ENCODE results near the gene NUP85.
A peak's percentile ranks its signal among the peaks of the same experiment; 100 is the strongest.
"Not testable (repeated sequence)": the region's sequence is repeated elsewhere in the genome, so short reads cannot be mapped to it uniquely, and the experiment has no call there.

Gene NUP85

DNA sequence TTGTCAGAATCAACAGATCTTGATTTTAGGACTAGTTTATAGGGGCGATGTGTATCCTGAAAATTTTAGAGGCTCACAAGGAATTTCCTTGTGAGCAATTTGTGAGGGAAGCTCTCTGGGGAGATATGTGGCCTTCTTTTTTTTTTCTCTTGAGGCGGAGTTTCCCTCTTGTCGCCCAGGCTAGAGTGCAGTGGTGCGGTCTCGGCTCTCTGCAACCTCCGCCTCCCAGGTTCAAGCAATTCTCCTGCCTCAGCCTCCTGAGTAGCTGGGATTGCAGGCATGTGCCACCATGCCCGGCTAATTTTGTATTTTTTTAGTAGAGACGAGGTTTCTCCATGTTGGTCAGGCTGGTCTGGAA lies 1.6 kb downstream of the NUP85 start:
- not testable (repeated sequence) for DNase-seq

DNA sequence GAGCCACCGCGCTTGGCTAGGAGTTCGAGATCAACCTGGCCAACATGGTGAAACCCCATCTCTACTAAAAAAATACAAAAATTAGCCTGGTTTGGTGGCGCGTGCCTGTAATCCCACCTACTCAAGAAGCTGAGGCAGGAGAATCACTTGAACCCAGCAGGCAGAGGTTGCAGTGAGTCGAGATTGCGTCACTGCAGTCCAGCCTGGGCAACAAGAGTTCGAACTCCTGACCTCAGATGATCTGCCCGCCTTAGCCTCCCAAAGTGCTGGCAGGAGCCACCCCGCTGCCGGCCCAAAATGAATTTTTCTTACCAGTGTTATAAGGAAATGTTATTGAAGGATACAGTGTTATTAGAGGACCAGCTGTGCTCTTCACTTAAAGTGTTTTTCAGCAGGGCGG lies 2.3 kb downstream of the NUP85 start:
- no peak for DNase-seq

DNA sequence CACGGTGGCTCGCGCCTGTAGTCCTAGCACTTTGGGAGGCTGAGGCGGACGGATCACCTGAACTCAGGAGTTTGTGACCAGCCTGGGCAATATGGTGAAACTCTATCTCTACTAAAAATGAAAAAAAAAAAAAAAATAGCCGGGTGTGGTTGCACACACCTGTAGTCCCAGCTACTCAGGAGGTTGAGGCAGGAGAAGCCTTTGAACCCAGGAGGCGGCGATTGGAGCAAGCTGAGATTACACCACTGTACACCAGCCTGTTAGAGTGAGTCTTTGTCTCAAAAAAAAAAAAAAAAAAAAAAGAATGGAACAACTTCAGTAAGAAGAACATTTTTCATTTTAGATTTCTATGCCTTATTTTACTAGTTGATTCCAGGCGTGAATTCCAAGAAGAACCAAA lies 2.7 kb downstream of the NUP85 start:
- no peak for DNase-seq

DNA sequence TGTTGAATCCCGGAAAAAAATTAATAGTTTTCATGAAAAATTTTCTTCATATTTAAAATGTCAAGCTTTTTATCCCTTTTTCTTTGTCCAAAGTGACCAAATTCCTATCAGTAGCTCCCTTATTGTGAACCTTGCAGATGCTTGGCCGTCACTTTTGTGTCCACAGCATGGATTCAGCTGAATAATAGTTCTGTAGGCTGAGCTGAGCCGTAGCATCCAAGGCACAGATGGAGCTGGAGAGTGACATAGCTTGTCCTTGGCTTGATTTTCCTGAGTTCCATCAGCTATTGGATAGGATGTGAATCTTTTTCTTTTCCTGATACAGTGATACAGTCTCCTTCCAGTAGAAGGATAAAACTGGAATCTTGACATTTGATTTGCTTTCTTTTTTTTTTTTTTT lies 3.6 kb downstream of the NUP85 start:
- DNase-seq, result no peak

DNA sequence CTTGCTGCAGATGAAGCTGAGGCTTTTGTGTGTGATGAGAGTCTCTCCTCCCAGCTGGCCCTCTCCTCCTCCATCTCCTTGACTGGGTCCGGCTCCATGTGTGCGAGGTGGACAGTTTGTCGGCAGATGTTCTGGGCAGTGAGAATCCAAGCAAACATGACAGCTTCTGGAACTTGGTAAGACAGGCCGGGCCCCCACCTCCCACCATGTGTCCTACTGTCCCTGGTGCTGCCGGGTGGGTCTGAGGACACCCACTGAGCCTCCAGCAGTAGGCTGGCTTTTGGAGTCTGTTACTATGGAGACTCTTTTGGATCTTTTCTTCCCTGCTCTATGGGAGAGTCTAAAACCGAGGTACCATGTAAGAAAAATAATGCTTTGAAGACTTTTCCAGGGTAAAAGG lies 12.7 kb downstream of the NUP85 start:
- DNase-seq, result no peak

DNA sequence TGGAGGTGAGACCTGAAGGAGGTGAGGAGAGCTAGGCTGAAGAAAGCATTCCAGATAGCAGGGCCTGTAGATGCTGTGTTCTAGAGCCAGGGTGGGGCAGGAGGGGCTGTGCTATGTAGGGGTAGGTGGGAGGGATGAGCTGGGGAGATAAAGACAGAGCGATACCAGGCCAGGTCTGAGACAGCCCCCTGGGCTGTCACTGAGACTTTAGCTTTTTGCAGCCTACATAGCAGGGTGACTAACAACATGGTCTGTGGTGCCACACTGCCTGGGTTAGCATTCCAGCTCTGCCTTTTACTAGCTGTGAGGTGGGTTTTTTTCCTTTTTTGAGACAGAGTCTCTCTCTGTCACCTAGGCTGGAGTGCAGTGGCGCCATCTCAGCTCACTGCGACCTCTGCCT lies 14.3 kb downstream of the NUP85 start:
- no peak for DNase-seq

DNA sequence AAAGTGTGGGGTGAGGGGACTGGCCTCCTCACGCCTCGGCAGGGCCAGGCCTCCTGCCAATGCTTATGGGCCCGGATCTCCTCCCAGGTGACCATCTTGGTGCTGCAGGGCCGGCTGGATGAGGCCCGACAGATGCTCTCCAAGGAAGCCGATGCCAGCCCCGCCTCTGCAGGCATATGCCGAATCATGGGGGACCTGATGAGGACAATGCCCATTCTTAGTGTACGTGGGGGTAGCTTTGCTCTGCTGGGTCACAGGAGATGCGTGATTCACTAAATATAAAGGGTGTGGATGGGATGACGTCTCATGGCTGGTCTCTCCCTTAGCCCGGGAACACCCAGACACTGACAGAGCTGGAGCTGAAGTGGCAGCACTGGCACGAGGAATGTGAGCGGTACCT lies 19.5 kb downstream of the NUP85 start:
- no peak for DNase-seq

DNA sequence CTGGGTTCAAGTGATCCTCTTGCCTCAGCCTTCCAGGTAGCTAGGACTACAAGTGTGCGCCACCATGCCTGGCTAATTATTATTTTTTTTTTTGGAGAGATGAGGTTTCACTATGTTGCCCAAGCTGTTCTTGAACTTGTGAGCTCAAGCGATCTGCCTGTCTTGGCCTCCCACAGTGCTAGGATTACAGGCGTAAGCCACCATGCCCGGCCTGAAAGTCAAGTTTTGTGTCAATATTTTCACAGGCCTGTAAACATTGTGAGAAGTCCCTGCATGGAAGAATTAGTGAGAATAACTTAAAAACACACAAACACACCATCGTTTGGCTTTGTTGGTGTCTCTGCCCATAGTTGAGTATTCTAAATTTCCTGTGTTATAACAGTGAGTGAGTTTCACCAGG lies 22.2 kb downstream of the NUP85 start:
- DNase-seq, result no peak

DNA sequence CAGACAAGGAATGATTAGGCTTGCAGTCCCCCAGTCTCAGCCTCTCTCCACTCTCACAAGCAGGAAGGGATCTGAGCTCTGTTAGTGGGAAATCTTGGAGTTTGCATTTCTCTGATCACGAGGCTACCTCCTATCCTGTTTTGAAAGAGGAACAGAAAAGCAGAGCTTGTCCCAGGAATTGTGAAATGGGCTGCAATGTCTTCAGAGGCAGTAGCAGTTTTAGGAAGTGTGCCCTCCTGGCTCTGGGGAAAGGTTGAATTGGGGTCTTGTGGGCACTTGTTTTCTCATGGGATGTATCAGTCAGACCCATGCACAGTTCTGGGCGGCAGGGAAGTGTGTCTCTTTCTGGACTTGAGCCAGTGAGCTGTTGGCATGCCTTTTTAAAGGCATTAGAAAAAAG lies 22.8 kb downstream of the NUP85 start:
- DNase-seq, result no peak

DNA sequence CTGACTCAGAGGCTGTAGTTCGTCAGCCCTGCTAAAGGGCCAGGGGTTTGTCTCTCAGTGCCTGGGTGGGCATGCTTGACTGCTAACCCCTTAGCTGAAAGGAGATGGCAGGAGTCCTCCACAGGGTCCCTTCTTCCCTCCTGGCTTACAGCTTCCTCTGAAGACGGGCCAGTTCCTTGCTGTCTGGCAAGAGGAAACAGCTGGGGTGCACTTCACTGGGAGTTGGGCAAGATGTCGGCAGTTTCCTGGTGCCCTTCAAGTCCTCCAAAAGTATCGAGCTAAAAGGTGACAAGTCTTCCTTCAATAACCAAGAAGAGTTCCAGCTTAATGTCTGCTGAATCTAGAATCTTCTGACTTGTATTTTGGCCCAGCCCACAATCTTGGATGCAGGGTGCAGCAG lies 23.4 kb downstream of the NUP85 start:
- DNase-seq, result no peak

DNA sequence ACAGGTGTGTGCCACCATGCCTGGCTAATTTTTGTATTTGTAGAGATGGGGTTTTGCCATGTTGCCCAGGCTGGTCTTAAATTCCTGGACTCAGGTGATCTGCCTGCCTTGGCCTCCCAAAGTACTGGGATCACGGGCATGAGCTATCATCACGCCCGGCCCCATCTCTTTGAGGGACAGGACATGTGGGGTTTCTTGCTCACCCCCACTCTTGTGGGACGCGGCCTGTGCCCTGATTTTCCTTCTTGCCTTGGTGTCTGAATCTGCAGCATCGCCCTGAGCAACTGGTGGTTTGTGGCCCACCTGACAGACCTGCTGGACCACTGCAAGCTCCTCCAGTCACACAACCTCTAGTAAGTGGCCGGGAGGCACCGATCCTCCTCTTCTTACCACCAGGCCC lies 25.6 kb downstream of the NUP85 start:
- no peak for DNase-seq

DNA sequence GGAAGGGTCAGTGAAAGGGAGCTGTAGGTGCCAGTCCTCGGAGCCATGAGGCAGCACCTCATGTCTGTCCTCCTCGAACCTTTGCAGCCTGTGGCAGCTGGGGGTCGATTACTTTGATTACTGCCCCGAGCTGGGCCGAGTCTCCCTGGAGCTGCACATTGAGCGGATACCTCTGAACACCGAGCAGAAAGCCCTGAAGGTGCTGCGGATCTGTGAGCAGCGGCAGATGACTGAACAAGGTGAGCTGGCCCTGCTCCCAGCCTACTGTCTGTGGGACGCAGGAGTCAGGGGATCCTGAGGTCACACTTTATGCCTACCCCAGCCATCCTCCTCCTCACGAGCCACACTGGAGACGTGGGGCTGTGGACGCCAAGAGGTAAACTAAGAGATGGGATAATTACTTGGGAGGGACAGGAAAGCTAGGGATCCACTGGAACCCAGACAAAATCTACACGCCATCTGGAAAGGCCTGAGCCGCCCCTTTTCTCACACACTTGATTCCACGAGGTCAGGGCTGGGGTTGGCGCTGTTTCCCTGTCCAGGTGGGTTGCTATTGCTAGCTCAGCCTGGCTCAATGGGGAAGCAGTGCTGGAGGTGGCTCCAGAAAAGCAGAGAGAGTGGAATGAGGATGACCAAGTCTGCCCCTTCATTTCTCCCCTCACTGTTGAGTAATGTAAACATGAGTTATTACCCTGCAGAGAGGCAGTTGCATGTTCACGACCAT lies 26.4 kb downstream of the NUP85 start:
- no peak for DNase-seq

DNA sequence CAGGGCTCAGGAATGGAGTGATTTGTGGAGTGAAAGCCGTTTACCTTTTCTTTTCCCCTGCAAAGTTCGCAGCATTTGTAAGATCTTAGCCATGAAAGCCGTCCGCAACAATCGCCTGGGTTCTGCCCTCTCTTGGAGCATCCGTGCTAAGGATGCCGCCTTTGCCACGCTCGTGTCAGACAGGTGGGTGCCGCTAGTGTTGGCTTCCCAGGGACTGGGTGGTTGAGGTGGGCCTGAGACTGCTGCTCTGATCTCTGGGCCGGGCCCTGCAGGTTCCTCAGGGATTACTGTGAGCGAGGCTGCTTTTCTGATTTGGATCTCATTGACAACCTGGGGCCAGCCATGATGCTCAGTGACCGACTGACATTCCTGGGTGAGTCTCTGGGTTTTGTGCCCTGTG lies 27.3 kb downstream of the NUP85 start:
- DNase-seq, result no peak

DNA sequence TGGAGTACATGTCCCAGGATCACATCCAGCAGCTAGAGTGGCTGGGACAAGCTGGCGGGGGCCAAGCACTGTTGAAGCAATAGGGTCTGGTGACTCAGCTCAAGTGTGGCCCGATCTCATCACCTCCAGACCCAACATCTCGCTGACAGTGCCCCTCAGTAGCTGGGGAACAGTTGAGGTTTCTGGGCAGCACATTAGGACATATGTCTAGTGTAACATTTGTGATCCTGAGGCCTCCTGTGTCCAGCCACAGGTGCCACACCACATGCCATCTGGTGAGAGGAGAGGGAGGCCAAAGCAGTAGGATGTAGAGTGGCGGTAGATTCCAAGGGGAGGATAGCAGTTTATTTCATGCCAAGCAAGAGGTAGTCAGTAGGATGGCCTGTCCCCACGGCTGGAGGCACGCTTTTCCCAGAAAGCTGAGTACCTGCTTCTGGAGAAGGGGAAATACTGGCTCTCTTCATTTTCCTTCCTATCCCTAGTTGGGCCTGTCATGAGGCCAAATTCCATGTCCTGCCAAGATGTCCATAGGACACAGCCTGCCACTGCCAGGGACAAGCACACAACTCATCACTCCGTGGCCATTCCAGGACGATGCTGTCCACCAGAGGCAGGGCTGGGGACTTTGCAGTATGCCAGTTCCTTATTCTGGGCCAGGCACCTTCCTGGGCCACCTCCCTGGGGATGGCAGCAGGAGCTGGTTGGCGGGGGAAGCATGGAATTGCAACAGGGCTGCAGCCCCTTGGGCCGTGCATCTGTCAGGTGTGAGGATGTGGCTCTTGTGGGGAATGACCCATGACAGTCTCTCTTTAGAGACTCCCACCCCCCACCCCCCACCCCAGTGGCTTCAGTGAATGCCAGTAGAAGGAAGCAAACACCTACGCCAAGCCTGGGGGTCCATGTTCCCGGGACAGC lies 31.9 kb downstream of the NUP85 start:
- no peak for DNase-seq

DNA sequence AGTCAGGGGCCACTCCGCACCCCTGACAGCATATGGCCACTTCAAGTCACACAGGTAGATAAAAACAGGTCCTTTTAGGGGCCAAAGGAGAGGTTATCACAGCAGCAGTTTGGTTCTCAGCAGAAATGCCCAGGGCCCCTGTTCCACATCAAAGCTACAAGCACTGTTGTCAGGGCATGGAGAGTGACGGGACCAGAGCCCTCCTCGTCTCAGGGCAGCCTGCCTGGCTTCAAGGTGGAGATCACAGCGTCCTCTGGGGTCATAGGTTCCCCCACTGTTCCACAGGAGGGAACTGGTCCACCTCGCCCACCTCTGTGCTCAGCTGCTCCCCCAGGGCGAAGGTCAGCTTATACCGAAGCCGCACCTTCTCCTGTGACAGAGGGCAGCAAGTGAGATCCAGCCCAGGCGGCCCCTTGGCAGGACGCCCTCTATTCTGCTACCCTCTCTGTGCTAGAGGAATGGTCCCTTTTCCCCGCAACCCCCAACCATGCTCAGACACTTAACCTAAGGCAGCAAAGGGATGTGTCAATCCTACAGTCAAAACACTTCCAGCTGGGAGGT lies 32.6 kb downstream of the NUP85 start:
- no peak for DNase-seq

DNA sequence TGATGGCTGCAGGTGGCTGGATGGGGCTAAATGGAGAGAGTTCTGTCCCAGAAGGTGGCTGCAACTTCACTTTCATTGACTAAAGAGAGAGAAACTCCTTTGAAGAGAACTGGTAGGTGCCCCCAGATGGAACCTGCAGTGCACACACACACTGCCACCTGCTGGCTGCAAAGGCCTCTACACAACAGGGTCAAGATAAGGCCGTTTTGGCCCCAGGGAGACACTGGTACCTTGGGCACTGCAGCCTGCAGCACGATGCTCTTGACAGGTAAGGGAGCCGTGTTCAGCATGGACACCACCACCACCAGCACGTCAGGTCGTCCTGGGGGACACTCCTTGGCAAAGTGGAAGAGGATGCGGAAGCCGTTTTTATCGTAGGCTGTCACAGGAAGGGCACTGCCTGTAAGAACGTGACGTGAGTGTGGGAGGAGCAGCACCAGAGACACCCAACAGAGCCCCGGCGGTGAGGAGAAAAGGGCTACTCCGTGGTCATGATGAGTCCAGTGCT lies 33.3 kb downstream of the NUP85 start:
- DNase-seq, result peak; percentile 67

DNA sequence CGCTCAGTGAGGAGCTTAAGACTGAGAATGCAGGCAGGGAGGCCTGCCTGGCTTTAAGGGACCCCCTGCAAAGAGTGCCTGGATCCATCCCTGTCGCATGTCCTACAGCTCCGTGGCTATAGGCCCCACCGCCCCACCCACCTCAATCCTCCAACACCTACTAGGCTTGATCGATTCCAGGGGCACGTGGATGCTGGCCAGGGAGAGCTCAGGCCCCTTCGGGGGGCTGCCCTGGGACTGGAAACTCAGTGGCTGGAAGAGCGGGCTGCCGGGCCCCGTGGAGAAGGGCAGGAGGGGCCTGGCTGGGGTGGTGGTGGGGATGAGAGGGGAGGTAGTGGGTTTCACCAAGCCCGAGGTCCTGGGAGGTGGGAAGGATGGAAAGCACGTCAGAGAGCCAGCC lies 33.7 kb downstream of the NUP85 start:
- DNase-seq, result no peak

DNA sequence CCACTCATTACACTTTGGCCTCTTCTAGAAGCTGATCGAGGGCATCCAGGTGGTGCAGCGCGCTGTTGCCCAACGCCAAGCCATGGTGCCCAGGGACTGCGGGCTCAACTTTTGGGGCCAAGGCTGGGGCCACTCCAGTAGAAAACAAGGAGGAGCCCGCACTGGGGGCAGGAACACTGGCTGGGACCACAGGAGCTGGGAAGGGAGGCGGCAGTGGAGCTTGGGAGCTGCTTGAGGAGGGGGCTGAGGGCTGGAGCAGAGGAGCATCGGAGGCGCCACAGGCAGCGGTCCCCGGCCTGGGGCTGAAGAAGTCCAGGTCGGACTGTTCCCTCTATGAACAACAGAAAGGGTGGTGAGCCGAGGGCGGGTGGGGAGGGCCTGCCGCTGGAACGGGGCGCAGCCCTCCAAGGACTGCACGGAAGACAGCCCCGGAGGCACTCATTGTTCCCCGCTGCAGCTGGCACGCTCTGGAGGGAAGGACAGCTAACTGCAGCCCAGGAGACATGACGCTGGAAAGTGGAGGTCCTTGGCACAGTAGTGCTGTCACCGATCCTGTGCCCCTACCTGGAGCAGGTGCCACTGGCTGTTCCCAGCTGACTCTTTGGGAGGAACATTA lies 34.4 kb downstream of the NUP85 start:
- DNase-seq, result no peak

DNA sequence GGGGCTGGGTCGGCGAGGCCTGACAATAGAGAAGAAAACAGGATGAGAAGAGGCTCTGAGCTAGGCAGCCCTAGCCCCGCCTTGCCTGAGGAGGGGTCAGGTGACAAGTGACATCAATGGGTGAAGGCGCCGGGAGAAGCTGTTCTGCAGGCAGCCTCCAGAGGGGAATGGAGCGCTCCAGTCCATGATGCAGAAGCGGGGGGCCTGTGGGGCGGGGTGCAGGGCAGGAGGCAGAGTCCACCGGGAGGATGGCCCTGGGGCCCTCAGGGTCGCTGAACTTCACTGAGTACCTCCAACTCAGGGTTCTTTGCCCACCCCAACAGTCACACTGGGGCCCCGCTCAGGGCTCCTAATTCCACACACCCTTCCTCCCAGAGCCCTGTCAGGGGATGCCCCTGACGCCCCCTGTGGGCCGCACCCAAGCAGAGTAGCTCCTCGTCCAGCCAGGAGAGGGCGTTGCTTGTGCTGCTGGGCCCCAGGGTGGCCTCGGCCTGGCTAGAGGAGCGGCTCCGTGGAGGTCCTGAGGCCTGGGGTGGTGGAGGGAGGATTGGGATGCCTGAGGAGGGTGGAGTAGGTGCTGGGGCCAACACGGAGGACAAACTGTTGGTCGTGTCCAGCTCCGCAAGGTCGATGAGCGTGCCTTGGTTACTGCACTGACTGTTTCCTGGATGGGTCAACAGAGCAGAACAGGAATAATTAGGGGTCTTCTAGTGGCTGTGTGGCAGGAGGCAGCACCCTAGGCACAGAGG lies 35.1 kb downstream of the NUP85 start:
- DNase-seq, result peak; percentile 56

DNA sequence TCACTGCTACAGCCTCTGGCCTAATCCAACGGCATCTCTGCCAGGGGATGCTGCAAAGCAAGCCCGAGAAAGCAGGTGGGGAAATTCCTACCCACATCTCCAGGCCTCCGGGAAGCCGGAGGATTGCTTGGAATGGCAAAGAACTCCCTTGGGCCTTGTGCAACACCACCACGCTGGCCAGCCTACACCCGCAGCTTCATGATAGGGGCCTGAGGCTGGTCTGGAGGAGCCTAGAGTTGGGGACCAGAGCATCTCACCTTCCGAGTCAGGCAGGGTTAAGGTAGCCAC lies 35.6 kb downstream of the NUP85 start:
- no peak for DNase-seq

DNA sequence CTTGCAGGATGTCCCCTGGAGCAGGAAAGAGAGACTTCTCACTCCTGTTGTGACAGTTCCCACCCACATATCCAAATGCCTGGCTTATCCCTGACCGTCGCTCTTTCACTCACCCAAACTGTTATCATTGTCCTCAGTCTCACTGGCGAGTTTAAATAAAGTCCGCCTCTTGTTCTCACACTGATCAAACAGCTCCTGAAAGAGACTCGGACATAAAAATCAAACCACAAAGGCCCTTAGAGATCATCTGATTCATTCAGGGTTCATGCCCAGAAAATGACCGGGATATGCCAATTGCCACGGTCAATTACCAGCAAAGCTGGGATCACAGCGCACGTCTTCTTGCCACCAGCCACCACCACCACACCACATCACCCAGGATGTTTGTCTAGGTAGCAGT lies 36.0 kb downstream of the NUP85 start:
- DNase-seq, result no peak

DNA sequence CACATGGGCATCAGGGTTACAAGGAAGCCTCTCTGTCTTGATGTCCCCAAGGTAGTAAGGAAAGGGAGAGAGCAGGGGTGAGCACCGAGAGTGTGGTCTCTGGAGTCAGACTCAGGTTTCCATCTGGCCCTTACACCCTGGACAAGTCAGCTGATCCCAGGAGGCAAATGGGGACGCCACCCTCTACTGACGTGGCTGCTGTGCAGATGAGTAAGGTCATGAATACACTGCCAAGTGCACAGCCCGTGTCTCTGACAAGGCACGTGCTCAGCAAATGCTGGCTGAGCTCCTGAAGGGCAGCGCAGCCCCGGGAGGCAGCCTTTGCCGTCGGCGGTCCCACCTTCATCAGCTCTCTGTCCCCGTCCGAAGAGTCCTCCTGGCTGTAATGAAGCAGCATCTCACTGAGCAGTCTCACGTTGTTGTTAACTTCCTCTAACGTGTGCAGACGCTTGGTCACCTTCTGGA lies 36.5 kb downstream of the NUP85 start:
- no peak for DNase-seq

DNA sequence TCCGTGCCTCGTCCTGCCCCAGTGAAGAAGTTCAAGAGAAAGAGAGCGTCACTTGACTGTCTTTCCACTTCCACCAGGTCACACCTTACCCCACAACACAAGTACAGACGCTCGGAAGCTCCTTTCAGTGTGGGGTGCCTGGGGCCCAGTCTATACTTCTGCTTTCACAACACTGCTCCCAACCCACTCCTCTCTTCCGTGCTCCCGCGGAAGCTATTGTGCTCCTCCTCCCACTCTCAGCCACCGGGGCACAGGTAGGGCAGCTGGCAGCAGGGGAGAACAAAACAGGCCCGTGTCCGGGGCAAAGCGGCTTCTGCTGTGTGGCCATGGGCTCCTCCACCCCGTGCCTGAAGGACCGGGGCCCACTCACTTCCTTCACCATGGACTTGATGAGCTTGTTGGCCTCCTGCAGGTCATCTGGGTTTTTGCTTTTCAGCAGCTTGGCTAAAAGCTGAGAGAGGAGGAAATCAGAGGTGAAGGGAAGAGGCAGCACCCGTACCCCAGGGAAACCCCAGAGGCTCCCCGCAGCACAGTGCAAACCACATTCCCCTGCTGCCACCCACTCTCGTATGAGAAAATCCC lies 37.1 kb downstream of the NUP85 start:
- peak; percentile 50 for DNase-seq

All from activated T-cell treated with anti-CD3 and anti-CD28 coated beads, Interleukin-2, amount 50 U/mL, for 1 hour (primary cell).